Lower leg skin (tissue), 3 donors: Measurements from ENCODE around the gene SCEL.

ENCODE experiments used
- POLR2A ChIP-seq, 2 donors: fragments of 450-650 bp; IDR thresholded peaks; one replicate each; pipeline ENCODE4 v1.6.1; 2016 to 2017; ENCODE audit warnings: antibody characterized with exemption in 2 of 2, mild to moderate bottlenecking in 1 of 2, moderate library complexity in 1 of 2
- TF ChIP-seq, protein P1 (sequence below), 3 donors: fragments of 450-650 bp; IDR thresholded peaks; one replicate each; pipeline ENCODE4 v1.5.1; 2016; ENCODE audit warnings: antibody characterized with exemption in 3 of 3, mild to moderate bottlenecking in 3 of 3, moderate library complexity in 2 of 3

DNA sequence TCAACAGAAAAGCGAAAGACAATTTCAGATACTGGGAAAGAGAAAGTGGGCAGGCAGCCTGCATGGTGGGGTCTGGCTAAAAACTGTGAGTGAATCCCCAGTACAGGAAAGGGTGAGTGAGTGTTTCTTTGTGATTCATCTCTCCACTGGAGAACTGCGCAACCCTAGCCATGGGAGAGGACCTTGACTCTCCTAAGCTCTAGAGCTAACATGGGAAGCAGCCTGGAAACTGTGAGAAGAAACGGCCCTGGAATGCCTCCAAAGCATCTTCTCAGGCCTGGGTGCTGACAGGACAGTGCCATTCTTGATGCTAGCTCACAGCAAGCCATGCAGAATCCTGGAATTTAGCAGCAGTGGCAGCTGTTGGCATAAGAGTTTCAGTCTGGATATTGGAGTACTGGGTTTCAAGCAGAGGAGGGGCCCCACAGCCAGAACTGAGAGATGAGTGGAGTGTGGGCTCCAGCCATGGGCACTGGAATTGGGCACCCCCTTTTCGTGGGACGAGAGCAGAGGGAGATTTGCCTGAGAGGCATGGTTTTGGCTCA is 143.3 kb downstream of the SCEL start:
- TF ChIP-seq, protein P1, sequence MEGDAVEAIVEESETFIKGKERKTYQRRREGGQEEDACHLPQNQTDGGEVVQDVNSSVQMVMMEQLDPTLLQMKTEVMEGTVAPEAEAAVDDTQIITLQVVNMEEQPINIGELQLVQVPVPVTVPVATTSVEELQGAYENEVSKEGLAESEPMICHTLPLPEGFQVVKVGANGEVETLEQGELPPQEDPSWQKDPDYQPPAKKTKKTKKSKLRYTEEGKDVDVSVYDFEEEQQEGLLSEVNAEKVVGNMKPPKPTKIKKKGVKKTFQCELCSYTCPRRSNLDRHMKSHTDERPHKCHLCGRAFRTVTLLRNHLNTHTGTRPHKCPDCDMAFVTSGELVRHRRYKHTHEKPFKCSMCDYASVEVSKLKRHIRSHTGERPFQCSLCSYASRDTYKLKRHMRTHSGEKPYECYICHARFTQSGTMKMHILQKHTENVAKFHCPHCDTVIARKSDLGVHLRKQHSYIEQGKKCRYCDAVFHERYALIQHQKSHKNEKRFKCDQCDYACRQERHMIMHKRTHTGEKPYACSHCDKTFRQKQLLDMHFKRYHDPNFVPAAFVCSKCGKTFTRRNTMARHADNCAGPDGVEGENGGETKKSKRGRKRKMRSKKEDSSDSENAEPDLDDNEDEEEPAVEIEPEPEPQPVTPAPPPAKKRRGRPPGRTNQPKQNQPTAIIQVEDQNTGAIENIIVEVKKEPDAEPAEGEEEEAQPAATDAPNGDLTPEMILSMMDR (IDR thresholded peaks at IDR 0.05): no peak
- no peak for TF ChIP-seq POLR2A (IDR thresholded peaks at IDR 0.05)
